HFF-Myc (cell line): Measurements from ENCODE around the gene HDAC11.

Experiments used
- DNase-seq: peaks from one replicate; pipeline ENCODE4 v3.0.0-alpha.2; 2011; ENCODE audit warnings: low read depth; ENCODE audit errors: extremely low read depth
- H3K4me3 ChIP-seq: replicated peaks from 2 replicates; pipeline ENCODE4 v1.5.1; 2011; ENCODE audit warnings: low read depth, mild to moderate bottlenecking, control low read depth, low read length
- CTCF ChIP-seq: IDR thresholded peaks from 2 replicates; pipeline ENCODE4 v1.5.1; 2012; ENCODE audit warnings: mild to moderate bottlenecking, low read depth, low read length, control low read depth; ENCODE audit errors: missing control alignments

HDAC11 gene

GRCh38 chr3:13506239-13506638 lies 26.1 kb downstream of the HDAC11 start:
- DNase-seq: no peak
- no peak overlapping the region for H3K4me3 ChIP-seq
- no peak for TF ChIP-seq CTCF

GRCh38 chr3:13506680-13507079 lies 26.6 kb downstream of the HDAC11 start:
- no peak overlapping the region for H3K4me3 ChIP-seq
- TF ChIP-seq CTCF: no peak
- no peak for DNase-seq

- no peak for TF ChIP-seq CTCF
- no peak for DNase-seq
- H3K4me3 ChIP-seq: no peak overlapping the region
These were observed 27.1 kb downstream of the HDAC11 start for GRCh38 chr3:13507247-13507569.

GRCh38 chr3:13507570-13508339 lies 27.6 kb downstream of the HDAC11 start:
- no peak for TF ChIP-seq CTCF
- DNase-seq: no peak
- H3K4me3 ChIP-seq: no peak overlapping the region

GRCh38 chr3:13508496-13508895 lies 28.4 kb downstream of the HDAC11 start:
- TF ChIP-seq CTCF: no peak
- DNase-seq: no peak
- no peak overlapping the region for H3K4me3 ChIP-seq

GRCh38 chr3:13509059-13509815 lies 29.1 kb downstream of the HDAC11 start:
- no peak for DNase-seq
- no peak overlapping the region for H3K4me3 ChIP-seq
- TF ChIP-seq CTCF: no peak
